IMR-90 (cell line): ENCODE measurements around the gene ADGRG6. TPM values are rescaled to one million over a fixed set of nuclear protein-coding genes. Genes with fewer than 3 reads are reported as not detected.
A peak's percentile ranks its signal among the peaks of the same experiment; 100 is the strongest.

Experiments
- ATAC-seq: fragments of 200-7000 bp; cut with Tn5 transposase; 2 replicates; pipeline ENCODE4 v1.9.1; 2020; ENCODE audit warnings: low read depth, mild to moderate bottlenecking, moderate library complexity
- BruUV-seq: library from RNA; stranded (reverse); fragments of 400-500 nt; replicated peaks from 2 replicates; lab custom pipeline; 2021; lab: Mats Ljungman, UMichigan
- CTCF ChIA-PET: fragments of 300-600 bp; formaldehyde crosslinking; extraction: SDS; loops from one replicate; lab custom pipeline; 2021; ENCODE audit warnings: antibody characterized with exemption; lab: Yijun Ruan, JAX
- POLR2A ChIA-PET: fragments of 300-600 bp; sonication (Branson Sonifier 250); formaldehyde crosslinking; loops from one replicate; lab custom pipeline; 2022; ENCODE audit warnings: antibody characterized with exemption; ENCODE audit not compliant: unreplicated experiment; lab: Charles Lee
- DNase-seq: peaks from one replicate; pipeline ENCODE4 v3.0.0; 2013
- H2AFZ ChIP-seq: replicated peaks from 2 replicates; pipeline ENCODE3; 2013; ENCODE audit warnings: low read length, mild to moderate bottlenecking; ENCODE audit not compliant: poor library complexity
- H2AK5ac ChIP-seq: 2 replicates; pipeline ENCODE4 v1.6.1; 2013; ENCODE audit warnings: low read depth, low read length, inconsistent platforms
- H2AK9ac ChIP-seq: replicated peaks from 2 replicates; pipeline ENCODE3; 2013; ENCODE audit warnings: mild to moderate bottlenecking, low read depth, low read length, moderate library complexity; ENCODE audit not compliant: poor library complexity
- H2BK120ac ChIP-seq: 2 replicates; pipeline ENCODE4 v1.6.1; 2013; ENCODE audit warnings: low read depth, low read length, inconsistent platforms
- H2BK15ac ChIP-seq: 3 replicates; pipeline ENCODE4 v1.6.1; 2013; ENCODE audit warnings: low read depth, low read length, inconsistent platforms
- H2BK20ac ChIP-seq: 2 replicates; pipeline ENCODE4 v1.6.1; 2013; ENCODE audit warnings: low read depth, mild to moderate bottlenecking, inconsistent platforms, low read length, moderate library complexity
- H2BK5ac ChIP-seq: 2 replicates; pipeline ENCODE4 v1.6.1; 2013; ENCODE audit warnings: mild to moderate bottlenecking, low read depth, low read length, inconsistent platforms; ENCODE audit not compliant: poor library complexity, severe bottlenecking
- H3K14ac ChIP-seq: replicated peaks from 2 replicates; pipeline ENCODE4 v1.6.1; 2013; ENCODE audit warnings: low read depth, low read length, inconsistent platforms
- H3K18ac ChIP-seq: 2 replicates; pipeline ENCODE4 v1.6.1; 2013; ENCODE audit warnings: low read depth, low read length, control low read depth
- H3K23ac ChIP-seq: 2 replicates; pipeline ENCODE4 v1.6.1; 2013; ENCODE audit warnings: low read depth, low read length, inconsistent platforms
- H3K27ac ChIP-seq: 2 replicates; pipeline ENCODE4 v1.5.1; 2013; ENCODE audit warnings: mild to moderate bottlenecking, control low read depth, low read length; ENCODE audit not compliant: insufficient read depth
- H3K27me3 ChIP-seq: 2 replicates; pipeline ENCODE4 v1.6.1; 2013; ENCODE audit warnings: low read length; ENCODE audit not compliant: control insufficient read depth, insufficient read depth
- H3K36me3 ChIP-seq: 2 replicates; pipeline ENCODE4 v1.6.1; 2013; ENCODE audit warnings: low read length, mixed read lengths; ENCODE audit not compliant: control insufficient read depth, insufficient read depth
- H3K4ac ChIP-seq: 2 replicates; pipeline ENCODE4 v1.6.1; 2013; ENCODE audit warnings: low read depth, low read length, inconsistent platforms
- H3K4me1 ChIP-seq: 2 replicates; pipeline ENCODE4 v1.6.1; 2013; ENCODE audit warnings: low read length, mixed read lengths; ENCODE audit not compliant: control insufficient read depth, insufficient read depth
- H3K4me2 ChIP-seq: 2 replicates; pipeline ENCODE4 v1.6.1; 2013; ENCODE audit warnings: low read depth, mild to moderate bottlenecking, control low read depth, low read length, moderate library complexity
- H3K4me3 ChIP-seq: 2 replicates; pipeline ENCODE4 v1.5.1; 2013; ENCODE audit warnings: low read depth, mild to moderate bottlenecking, control low read depth, low read length, moderate library complexity; ENCODE audit not compliant: insufficient read depth
- H3K56ac ChIP-seq: 2 replicates; pipeline ENCODE4 v1.6.1; 2013; ENCODE audit warnings: low read length, inconsistent platforms; ENCODE audit not compliant: insufficient read depth; ENCODE audit errors: extremely low read depth
- H3K79me1 ChIP-seq, 2 experiments: 2 replicates each; pipeline ENCODE4 v1.6.1; 2013; ENCODE audit warnings: low read length in 2 of 2, inconsistent platforms in 1 of 2, low read depth in 1 of 2
- H3K9ac ChIP-seq: 2 replicates; pipeline ENCODE4 v1.6.1; 2013; ENCODE audit warnings: low read depth, low read length, control low read depth
- H3K9me1 ChIP-seq: 2 replicates; pipeline ENCODE4 v1.6.1; 2013; ENCODE audit warnings: low read length, inconsistent platforms; ENCODE audit not compliant: insufficient read depth
- H3K9me3 ChIP-seq: 2 replicates; pipeline ENCODE4 v1.6.1; 2013; ENCODE audit warnings: low read length; ENCODE audit not compliant: control insufficient read depth, insufficient read depth
- H4K20me1 ChIP-seq: 2 replicates; pipeline ENCODE4 v1.6.1; 2013; ENCODE audit warnings: low read length, inconsistent platforms; ENCODE audit not compliant: insufficient read depth
- H4K5ac ChIP-seq: 2 replicates; pipeline ENCODE4 v1.6.1; 2013; ENCODE audit warnings: mild to moderate bottlenecking, low read depth, low read length, control low read depth
- H4K8ac ChIP-seq, 2 experiments: 2 replicates each; pipeline ENCODE4 v1.6.1; 2013; ENCODE audit warnings: low read depth in 2 of 2, low read length in 2 of 2, control low read depth in 1 of 2, inconsistent platforms in 1 of 2
- H4K91ac ChIP-seq: 2 replicates; pipeline ENCODE4 v1.6.1; 2013; ENCODE audit warnings: low read depth, low read length, inconsistent platforms; ENCODE audit not compliant: insufficient read depth
- CEBPB ChIP-seq: IDR thresholded peaks from 2 replicates; pipeline ENCODE4 v1.6.1; 2012; ENCODE audit warnings: low read depth, low read length, improper control_type of control experiment
- RFX5 ChIP-seq: IDR thresholded peaks from 2 replicates; pipeline ENCODE4 v1.8.0; 2012; ENCODE audit warnings: low read depth, mild to moderate bottlenecking, low read length, moderate library complexity
- dilution Hi-C: fragments of 300-500 bp; cut with HindIII; formaldehyde crosslinking; loops from one replicate; pipeline ENCODE4 v1.14.3; 2018; ENCODE audit warnings: low sequenced_read_pairs; ENCODE audit not compliant: unreplicated experiment
- in situ Hi-C: fragments of 300-500 bp; cut with MboI; formaldehyde crosslinking; loops from 3 replicates; pipeline ENCODE4 v1.14.3; 2019; ENCODE audit warnings: low sequenced_read_pairs, inconsistent platforms, mixed read lengths
- intact Hi-C: fragments of 100-400 bp; cut with micrococcal nuclease; formaldehyde crosslinking; loops from 2 replicates; pipeline ENCODE4 v1.10.0; 2022
- polyA plus RNA-seq, 3 experiments: library from polyadenylated mRNA; depleted of rRNA; stranded (reverse); fragments of >200 nt; gene quantifications; 2 replicates each; pipeline ENCODE4 v1.2.3, GENCODE V29; 2012; ENCODE audit warnings: low replicate concordance in 1 of 3
- total RNA-seq: library from RNA; depleted of rRNA; stranded (reverse); fragments of >200 nt; gene quantifications from 2 replicates; pipeline ENCODE4 v1.2.3, GENCODE V29; 2012

ADGRG6 gene
- total and polyA plus RNA-seq, 2 of the 4 experiments (the other 2 are of a cell fraction): 10.0 to 20.3 TPM

DNA sequence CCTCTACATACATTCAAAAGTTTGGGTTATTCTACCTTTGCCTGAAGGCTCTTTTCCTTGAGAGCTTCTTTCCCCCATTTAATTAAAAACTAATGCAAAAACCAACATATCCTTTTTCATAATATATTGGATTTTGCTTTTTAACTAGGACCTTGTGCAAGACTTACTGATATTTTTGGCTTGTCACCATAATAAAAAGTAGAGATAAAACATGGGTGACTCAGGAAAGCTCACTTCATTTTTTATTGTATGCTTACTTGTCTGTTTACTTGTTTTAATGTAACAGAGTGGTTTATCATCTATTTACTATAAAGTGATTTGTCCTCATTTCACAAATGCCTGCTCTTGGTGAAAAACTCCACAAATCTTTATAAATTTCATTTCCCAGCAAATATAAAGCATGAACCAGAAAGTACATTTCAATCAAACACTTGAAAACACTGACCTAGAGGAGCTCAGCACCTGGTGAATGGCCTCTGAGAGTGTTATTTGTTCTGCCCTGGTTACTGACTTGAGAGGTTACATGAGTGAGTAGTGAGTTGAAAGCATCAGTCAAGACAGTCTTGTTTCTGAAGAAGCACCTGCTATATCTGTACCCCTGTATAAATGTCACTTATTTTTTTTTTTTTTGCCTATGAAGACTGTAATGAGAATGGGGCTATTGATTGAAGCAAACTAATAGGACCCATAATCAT is 20.8 kb downstream of the ADGRG6 start:
- Histone ChIP-seq H4K8ac (no peak overlapping the region), H2BK20ac (no peak overlapping the region), H3K27me3 (no peaks in the 10 kb centered on the region), H3K27ac (no peak overlapping the region), H2AK5ac (no peak overlapping the region), H3K9me1 (no peaks in the 10 kb centered on the region), H3K9me3 (no peaks in the 10 kb centered on the region), H3K79me1 (peaks cover 0 to 3% of the 10 kb centered on the region in 2 experiments; a peak in 1 of 4 replicates), H4K91ac (no peak overlapping the region), H2BK120ac (no peak overlapping the region), H2BK5ac (no peak overlapping the region), H3K4me2 (no peak overlapping the region), H3K23ac (no peak overlapping the region), H3K4me1 (no peaks in the 10 kb centered on the region), H3K4me3 (no peak overlapping the region), H3K56ac (no peak overlapping the region), H3K4ac (no peak overlapping the region), H3K18ac (no peak overlapping the region), H4K20me1 (no peaks in the 10 kb centered on the region), H2AK9ac (no peak overlapping the region), H3K14ac (no peak overlapping the region), H3K9ac (no peak overlapping the region), H4K5ac (no peak overlapping the region), H3K36me3 (no peaks in the 10 kb centered on the region), H2BK15ac (no peak overlapping the region), H2AFZ (no peak overlapping the region)
- POLR2A ChIA-PET: no interaction called here
- ATAC-seq (no peak), DNase-seq (no peak)
- dilution Hi-C loops: no loop called here
- CTCF ChIA-PET: interaction anchor here (1.1 kb wide), 1 partner anchor 9 kb away, joined by 3 read pairs; no protein-coding TSS in a partner anchor
- in situ Hi-C loops: no loop called here
- no peak for TF ChIP-seq RFX5
- TF ChIP-seq CEBPB: peak; percentile 34; the same call in 1 of the 2 replicates
- intact Hi-C loops: no loop called here
- BruUV-seq: no TSS peak
